ENCODE data around the gene TRABD.
"Not testable (repeated sequence)": the region's sequence is repeated elsewhere in the genome, so short reads cannot be mapped to it uniquely, and the experiment has no call there.

The TRABD gene, protein sequence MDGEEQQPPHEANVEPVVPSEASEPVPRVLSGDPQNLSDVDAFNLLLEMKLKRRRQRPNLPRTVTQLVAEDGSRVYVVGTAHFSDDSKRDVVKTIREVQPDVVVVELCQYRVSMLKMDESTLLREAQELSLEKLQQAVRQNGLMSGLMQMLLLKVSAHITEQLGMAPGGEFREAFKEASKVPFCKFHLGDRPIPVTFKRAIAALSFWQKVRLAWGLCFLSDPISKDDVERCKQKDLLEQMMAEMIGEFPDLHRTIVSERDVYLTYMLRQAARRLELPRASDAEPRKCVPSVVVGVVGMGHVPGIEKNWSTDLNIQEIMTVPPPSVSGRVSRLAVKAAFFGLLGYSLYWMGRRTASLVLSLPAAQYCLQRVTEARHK

DNA sequence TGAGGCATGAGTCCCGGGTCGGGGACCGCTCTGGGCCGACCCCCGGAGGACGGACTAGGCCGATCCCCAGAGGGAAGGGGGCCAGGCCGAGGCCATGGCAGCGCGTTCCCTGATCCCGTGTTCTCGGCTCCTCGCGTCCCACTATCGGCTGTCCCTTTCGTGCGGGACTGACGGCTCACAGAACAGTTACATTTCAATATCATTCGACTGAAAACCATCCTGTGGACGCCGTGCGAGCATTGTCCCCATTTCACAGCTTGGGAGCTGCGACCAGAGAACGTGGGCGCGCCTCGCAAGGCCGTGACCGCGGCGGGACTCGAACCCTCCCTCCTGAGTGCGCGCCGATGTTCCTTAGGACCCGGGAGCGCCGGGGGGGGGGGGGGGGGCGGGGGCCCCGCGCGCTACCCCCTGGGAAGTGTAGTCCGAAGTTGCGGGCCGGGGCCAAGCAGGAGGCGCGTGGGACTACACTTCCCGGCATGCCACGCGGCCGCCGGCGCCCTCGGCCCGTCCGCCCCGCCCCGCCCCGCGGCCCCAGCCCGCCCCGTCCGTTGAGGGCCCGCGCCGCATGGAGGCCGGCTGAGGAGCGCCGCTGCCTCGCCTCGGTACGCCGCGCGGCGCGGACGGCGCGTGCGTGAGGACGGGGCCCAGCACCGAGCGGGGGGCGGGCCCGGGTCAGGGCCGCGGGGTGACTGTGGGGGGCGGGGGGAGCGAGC, at the start of gene TRABD:
Gene TRABD, plus strand, starts transcription at position 539 of the 713 bp plus-strand sequence. CDS start 7,148 bp downstream, outside the sequence.
- DNase-seq, result peak; percentile 72

DNA sequence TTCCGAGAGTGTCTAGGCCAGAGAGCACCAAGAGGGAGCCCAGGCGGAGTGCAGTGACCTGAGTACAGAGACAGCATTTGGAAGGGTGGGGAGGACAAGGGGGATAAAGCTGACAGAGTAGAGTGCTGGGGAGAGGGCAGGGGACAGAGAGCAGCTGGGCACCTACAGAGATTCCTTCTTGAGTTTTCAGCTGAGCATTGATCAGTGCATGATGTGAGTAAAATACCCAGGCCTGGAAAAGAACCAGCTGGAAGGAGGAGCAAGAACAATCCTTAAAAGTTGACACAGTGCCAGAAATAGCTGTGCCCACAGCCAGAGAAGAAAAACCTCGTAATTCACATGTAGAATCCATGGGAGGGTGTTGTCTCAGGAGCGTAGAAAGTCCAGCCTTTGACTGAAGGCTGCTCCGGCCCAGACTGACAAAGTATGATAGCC, 49.1 kb upstream of the TRABD start:
- no peak for DNase-seq

DNA sequence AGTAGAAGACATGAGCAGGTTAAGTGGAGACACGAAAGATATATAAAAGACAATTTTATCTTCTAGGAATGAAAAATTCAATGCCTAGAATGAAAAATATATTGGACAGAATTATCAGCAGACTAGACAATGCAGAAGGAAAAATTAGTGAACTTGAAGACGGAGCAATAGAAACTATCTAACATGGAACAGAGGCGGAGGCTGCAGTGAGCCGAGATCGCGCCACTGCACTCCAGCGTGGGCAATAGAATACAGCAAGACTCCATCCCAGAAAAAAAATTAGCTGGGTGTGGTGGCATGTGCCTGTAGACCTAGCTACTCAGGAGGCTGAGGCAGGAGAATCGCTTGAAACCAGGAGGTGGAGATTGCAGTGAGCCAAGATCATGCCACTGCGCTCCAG, 48.4 kb upstream of the TRABD start:
- not testable (repeated sequence) for DNase-seq

DNA sequence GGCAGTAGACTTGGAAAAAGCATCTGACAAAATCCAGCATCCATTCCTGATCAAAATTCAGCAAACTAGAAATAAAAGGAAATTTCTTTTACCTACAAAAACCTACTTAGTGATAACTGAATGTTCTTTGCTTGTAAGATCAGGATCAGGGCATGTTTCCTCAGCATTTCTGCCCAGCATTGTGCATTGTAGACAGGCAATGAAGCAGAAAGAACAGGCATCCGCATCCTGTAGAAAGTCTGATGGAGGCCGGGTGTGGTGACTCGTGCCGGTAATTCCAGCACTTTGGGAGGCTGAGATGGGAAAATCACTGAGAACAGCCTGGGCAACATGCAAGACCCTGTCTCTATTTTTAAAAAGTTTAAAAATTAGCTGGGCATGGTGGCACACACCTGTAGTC, 47.7 kb upstream of the TRABD start:
- no peak for DNase-seq

DNA sequence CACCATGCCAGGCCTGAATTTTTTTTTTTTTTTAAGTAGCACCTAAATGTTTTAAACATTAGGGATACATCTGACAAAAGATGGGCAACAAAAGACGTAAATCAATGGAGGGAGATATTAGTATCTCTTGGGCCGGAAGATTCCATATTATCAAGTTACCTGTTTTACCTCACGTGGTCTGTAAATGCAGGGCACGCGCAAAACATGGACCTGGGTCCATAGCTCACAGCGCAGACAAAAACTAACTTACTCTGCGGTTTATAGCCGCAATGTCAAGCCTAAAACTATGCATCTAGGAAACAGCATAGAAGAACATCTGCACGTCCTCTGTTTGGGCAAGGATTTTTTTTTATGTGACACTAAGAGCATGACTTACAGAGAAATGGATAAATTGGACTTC, 46.7 kb upstream of the TRABD start:
- DNase-seq, result no peak

DNA sequence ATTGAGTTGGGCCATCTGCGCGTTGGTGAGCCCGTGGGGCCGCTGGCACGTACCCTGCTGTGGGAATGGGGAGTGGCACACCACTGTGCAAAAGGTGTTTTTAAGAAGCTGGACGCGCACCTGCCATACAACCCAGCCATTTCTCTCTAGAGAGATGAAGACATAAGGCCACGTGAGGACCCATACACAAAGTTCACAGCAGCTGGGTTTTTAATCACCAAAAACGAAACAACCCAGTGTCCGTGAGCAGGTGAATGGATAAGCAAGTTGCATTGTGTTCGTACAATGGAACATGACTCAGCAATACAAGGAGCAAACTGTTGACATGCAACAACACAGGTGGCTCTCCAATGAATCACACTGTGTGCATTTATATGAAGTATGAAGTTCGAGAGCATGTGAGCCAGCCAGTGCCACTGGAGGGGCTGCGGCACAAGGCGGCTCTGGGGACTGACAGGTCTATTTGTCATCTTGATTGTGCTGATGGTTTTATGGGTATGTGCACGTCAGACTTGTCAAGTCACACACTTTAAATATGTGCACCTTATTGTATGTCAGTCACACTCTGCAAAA, 45.8 kb upstream of the TRABD start:
- peak; percentile 63 for DNase-seq

DNA sequence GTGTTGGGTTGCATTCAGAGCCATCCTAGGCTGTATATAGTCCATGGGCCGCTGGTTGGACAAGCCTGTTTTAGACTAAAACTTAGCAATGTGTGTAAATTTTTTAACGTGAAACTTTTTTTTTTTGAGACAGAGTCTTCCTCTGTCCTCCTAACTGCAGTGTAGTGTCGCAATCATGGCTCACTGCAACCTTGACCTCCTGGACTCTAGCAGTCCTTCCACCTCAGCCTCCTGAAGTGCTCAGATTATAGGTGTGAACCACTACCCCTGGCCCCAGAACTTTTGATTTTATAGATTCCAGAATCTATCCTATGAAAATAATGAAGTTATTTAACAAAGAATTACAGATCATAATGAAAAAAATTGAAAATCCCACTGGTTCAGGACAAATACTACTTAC, 45.1 kb upstream of the TRABD start:
- DNase-seq, result no peak

DNA sequence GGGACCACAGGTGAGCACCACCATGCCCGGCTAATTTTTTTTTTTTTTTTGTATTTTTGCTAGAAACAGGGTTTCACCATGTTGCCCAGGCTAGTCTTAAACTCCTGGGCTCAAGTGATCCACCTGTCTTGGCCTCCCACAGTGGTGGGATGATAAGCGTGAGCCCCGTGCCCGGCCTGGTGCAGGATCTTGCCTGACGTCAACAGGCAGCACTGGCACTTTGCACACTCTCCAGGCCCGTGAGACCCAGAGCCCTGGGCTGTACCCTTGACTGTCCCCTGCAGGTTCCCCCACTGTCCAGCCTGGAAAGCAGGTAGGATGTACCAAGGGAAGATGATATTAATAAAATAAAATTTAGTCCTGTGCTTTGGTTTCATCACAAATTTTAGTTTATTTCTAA, 44.3 kb upstream of the TRABD start:
- no peak for DNase-seq

DNA sequence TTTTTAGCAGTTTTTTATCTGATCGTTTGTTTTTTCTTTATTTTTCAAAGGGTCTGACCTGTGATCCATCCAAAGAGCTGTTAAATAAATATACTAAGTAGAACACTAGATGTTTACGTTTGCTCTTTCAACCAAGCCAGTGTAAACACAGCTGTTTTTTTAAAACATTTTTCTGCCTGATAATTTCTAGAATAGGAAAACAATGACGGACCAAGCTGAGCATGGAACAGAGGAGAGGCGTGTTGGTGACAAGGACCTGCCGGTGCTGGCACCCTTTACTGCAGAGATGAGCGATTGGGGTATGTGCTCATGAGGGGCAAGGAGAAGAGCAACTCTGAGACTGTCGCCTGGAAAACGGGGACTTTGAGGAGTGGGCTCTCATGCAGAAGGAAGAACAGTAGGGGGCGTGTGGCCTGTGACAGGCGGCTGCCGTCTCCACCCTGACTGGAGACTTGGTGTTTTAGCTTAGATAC, 43.8 kb upstream of the TRABD start:
- DNase-seq, result no peak

DNA sequence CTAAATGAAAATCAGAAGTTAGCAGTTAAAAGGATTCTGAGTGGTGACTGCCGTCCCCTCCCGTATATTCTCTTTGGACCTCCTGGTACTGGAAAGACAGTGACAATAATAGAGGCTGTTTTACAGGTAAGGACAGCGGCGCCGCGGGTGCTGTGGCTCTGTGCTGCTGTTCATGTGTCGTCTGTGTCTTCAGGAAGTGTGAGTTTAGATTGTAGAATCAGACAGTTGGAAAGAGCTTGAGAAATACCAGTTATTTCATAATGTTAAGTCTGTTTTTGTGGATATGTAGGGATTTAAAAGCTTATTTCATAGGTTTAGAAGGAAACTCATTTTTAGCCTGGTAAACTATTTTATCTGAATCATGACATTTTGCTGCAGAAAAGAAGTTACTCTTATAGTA, 42.6 kb upstream of the TRABD start:
- DNase-seq, result no peak

DNA sequence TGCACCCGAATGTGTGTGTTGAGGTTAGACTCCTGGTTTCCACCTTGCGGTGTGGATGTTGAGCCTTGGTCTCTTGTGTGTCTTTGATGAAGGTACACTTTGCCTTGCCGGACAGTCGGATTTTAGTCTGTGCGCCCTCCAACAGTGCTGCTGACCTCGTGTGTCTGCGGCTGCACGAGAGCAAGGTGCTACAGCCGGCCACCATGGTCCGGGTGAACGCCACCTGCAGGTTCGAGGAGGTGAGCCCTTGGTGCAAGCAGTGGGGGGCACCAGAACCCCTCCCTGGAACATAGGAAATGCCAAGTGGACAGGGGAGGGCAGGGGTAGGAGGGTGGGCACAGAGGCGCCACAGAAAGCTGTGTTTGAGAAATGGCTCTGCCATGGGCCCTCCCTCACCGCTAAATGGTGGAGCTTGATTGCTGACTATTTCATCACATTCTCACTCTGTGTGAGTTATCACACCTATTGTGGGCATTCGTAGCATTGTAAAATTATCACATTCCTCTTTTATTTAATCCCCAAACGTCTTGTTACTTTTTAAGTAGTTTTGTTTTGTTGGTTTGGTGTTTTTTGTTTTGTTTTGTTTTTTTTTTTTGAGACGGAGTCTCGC, 41.6 kb upstream of the TRABD start:
- DNase-seq, result no peak

DNA sequence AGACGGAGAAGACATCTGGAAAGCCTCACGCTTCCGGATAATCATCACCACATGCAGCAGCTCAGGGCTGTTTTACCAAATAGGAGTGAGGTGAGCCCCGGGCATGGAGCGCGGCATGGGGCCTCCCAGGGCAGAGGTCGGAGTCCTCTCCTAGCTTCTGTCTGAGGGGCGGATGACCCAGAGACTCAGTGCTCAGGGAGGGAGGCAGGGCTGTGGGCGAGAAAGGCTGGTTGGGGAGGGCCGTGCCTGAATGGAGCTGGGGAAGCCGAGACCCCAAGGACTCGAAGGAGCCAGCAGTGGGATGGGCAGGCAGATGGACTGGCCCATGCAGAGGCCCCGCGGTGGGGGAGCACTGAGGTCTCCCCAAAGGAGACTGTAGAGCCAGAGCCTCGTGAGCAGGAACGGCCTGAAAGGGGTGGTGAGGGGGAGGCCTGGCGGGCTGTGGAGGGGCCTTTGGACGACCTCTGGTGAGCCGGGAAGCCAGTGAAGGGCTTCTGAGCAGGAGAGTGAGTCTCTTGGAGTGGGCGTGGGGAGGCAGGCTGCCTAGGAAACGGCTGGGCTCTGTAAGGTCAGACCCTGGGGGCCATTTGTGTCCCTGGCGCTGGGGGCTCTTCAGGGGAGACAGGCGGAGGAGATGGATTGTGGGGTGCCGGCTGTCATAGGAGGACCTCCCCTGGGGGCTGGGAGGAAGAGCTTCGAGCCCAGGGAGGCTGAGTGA, 39.8 kb upstream of the TRABD start:
- no peak for DNase-seq

DNA sequence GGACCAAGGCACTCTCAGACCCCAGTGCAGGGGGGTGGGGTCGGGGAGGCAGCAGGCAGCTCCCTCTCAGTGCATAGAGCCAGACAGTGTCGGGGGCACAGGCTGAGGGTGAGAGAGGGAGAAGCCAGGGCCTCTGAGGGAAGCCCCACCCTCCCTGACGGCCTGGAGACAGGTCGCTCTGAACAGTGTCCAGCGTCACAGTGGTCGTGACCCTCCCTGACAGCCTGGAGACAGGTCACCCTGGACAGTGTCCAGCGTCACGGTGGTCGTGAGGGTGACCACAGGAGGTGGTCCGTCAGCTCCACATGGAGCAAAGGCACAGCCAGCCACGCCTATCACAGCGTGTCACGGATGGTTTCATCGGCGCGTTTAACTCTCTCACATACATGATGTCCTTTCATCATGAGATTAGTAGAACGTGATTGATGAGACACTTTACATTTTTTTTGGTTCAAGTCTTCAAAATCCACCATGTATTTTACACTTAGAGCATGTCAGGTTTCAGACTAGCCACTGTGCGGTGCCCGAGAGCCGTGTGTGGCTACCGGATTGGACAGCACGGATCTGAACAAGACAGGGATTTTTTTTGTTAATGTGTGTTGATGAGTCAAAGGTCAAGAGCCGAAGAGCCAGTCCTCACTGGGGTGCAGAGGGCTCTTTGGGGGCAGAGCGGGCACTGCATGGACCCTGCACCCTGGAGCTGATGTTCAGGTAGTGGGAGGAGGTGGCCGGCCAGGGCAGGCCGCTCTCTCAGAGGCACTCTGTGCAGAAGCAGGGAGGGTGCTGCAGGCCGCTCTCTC, 39.1 kb upstream of the TRABD start:
- peak; percentile 24 for DNase-seq

DNA sequence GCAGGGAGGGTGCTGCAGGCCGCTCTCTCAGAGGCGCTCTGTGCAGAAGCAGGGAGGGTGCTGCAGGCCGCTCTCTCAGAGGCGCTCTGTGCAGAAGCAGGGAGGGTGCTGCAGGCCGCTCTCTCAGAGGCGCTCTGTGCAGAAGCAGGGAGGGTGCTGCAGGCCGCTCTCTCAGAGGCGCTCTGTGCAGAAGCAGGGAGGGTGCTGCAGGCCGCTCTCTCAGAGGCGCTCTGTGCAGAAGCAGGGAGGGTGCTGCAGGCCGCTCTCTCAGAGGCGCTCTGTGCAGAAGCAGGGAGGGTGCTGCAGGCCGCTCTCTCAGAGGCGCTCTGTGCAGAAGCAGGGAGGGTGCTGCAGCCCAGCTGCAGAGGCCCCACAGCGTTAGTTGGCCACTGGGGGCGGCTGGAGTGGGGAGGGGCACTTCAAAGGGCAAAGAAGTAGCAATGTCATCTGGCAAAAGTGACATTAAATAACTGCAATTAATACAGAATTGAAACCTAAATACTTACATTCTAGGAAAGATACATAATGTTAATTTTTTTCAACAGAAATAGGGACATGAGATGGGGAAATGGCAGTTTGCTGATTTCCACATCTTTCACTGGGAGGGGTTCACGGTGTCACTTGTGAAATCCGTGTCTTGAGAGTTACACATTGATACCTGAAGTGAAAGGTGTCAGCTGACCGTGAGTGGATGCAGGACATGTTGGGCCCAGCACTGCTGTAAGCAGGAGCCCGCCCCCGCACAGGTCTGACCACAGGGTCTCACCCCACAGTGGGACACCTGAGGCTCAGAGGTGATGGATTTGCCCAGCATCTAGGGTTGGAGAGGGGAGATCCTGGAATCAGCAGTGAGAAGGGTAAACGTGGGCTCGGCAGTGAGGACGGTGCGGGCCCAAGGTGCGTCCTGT, 38.2 kb upstream of the TRABD start:
- DNase-seq, result not testable (repeated sequence)

DNA sequence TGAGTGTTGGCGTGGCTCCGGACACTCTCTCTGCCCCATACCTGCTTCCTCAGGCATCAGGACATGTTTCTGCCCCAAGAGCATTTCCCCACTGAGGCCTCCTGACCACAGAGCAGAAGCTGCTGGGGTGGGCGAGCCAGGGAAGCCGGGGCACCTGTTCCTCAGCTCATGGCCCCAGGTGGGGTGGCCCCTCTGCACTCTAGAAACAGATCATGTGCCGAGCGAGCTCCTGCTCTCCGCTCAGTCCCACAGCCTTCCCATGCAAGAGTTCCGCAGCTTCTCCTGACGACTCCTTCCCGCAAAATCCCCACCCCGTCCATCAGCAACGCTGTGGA, 37.6 kb upstream of the TRABD start:
- no peak for DNase-seq

DNA sequence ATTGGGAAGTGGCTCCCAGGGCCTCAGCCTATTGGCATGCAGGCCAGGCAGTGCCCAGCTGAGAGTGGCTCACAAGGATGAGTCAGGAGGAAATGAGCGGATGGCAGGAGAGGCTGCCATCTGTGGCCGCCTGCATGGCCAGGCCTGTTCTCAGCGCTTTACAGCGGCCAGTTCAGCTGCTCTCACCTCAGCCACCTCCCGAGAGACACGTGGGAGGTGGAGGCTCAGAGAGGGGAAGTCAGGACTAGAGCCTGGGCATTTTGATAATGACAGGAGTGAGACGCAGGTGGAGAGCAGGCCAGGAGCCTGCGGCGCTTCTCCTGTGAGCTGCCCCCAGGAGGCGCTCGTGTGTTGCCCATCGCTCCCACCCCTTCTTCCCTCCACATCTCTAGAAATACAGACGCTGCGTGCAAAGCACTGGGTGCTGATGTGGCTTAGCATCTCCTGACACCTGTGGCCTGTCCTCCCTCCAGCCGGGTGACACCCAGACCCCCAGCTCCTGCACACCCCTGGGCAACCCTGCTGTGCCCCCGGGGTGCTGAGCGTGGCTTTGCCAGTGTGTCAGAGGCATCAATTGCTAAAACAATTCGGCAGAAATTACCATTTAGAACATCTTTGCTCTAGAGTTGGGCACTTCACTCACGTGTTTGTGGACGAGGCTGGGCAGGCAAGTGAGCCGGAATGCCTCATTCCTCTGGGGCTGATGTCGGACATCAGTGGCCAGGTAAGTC, 36.6 kb upstream of the TRABD start:
- peak; percentile 56 for DNase-seq

DNA sequence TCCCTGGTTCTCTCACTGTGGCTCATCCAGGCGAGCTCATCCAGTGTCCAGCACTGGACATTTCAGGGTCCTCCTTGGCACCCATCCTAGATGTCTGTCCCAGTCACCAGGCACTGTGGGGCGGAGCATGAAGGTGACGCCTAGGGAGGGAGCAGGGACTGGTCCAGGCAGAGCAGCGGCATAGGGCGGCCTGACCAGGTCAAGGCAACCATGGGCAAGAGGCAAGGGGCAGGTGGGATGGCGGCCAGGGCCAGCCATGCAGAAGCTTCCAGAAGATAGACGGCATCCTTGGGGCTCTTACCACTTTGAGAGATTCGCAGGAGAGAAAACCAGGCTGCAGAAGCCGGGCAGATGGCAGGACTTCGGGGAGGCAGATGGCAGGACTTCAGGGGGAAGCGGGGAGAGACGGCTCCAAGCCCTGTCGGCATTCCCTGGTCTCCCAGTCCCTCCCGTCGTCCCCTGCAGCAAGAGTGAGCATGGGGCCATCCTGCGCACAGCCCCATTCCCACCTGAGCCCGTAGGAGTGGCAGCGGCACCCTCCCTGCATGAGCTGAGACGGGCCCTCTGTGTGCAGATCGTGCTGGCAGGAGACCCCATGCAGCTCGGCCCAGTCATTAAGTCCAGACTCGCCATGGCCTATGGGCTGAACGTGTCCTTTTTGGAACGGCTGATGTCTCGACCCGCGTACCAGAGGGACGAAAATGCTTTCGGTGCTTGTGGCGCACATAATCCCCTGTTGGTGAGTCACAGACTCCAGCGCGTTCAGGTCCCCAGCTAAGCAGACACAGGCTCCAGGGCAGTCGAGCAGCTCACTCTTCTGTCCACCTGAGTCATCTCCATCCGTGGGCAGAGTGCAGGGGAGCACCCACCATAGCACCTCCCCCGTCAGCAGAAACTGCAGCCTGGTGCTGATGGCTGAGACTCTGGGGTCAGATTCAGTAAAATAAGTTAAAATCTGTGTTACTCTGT, 35.3 kb upstream of the TRABD start:
- DNase-seq, result no peak

DNA sequence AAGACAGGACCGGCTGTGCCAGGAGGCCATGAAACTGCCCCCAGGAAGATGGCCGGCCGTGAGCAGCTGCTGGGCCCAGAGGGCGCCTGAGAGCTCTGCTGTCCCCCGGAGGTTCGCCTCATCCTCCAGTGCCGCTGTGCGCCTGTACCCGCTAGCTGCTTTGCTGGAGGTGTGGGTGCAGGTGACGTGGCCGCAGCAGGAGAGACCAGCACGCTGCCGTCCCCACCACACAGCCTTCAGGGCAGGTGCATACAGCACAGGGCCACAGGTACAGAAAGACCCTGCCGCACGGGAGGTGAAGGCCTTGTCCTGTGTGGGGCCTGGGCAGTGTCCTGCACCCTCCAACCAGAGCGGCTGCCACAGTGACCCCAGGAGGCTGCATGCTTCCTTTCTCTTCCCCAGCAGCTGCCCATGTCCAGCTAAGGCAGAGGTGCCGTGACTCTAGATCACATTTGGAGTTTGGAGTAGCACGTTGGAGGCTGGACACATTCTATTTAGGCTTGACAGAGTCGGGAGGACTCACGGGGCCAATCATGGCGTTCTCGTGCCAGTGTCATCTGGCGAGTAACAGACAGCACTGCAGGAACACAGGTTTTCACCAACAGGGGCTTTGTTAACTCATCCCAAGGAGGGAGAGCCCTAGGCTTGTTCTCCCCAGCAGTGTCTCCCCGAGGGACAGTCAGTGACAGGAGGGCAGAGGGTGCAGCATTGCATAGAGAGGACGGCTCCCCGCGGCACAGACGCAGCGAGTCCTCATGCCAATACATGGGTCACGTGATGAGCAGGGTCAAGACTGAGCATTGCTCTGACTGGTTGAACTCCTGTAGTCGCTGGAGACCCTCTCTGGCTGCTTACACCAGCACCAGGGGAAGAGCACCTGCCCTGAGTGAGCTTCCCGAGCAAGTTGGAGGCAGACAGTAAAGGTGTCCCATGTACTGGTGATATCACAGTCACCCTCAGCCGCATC, 33.9 kb upstream of the TRABD start:
- no peak for DNase-seq

Data from NCI-H510A (cell line).